NB4 (cell line): Measurements from ENCODE around the gene GMDS.

ENCODE experiments used
- MAX ChIP-seq: IDR thresholded peaks from 2 replicates; pipeline ENCODE4 v1.6.1; 2011; ENCODE audit warnings: low read depth, low read length
- POLR2A ChIP-seq: IDR thresholded peaks from 2 replicates; pipeline ENCODE4 v1.6.1; 2011; ENCODE audit warnings: mild to moderate bottlenecking; ENCODE audit not compliant: insufficient read length; ENCODE audit errors: extremely low read depth
- TF ChIP-seq, protein P1 (sequence below): IDR thresholded peaks from one replicate; pipeline ENCODE4 v1.5.1; 2012; ENCODE audit warnings: low read depth, low read length

DNA sequence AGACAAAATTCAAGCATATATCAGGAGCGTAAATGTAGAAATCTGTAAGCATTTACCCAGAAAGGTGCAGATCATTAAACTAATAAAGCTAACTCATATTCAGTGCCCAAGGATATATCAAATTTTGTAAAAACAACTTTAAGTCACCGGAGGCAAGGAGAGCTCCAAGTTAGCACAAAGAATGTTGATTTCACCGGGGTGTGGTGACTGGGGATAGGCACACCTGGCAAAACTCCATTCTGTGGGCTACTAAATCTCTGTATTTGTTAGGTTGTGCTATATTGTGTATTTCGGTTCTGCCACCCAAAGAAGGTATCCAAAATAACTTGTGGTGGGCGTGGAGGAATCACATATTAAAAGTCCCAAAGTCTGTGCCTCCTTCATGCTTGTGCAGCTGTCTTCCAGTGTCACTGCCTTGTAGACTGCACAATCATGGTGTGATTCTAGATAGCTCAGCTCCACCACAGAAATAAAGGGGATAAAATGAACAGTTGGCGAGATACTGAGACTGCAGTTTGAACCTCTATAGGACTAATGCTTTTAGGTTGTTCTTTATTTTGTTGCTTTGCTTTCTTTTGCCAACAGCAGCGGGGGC is 111.6 kb downstream of the GMDS start:
- TF ChIP-seq, protein P1, sequence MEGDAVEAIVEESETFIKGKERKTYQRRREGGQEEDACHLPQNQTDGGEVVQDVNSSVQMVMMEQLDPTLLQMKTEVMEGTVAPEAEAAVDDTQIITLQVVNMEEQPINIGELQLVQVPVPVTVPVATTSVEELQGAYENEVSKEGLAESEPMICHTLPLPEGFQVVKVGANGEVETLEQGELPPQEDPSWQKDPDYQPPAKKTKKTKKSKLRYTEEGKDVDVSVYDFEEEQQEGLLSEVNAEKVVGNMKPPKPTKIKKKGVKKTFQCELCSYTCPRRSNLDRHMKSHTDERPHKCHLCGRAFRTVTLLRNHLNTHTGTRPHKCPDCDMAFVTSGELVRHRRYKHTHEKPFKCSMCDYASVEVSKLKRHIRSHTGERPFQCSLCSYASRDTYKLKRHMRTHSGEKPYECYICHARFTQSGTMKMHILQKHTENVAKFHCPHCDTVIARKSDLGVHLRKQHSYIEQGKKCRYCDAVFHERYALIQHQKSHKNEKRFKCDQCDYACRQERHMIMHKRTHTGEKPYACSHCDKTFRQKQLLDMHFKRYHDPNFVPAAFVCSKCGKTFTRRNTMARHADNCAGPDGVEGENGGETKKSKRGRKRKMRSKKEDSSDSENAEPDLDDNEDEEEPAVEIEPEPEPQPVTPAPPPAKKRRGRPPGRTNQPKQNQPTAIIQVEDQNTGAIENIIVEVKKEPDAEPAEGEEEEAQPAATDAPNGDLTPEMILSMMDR = no peak
- TF ChIP-seq MAX = no peak
- TF ChIP-seq POLR2A = no peak
